ENCODE data around the gene OIP5.
A peak's percentile ranks its signal among the peaks of the same experiment; 100 is the strongest.
"Not testable (repeated sequence)": the region's sequence is repeated elsewhere in the genome, so short reads cannot be mapped to it uniquely, and the experiment has no call there.

The OIP5 gene

DNA sequence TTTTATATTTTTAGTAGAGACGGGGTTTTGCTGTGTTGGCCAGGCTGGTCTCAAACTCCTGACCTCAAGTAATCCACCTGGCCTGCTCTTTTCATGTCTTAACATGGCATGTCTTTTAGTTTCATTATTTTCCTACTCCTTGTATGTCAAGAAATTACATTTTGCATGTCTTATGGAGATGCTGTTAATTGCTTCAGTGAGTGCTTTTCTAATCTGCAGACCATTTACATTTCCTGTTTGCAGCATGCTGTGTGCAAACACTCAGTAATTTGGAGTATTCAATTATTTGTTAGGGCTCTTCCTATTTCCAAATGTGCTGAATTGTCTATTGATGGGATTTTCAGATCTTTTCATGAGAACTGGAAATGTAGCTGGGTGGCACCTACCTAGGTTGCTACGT is 31.3 kb downstream of the OIP5 start:
- not testable (repeated sequence) for DNase-seq

DNA sequence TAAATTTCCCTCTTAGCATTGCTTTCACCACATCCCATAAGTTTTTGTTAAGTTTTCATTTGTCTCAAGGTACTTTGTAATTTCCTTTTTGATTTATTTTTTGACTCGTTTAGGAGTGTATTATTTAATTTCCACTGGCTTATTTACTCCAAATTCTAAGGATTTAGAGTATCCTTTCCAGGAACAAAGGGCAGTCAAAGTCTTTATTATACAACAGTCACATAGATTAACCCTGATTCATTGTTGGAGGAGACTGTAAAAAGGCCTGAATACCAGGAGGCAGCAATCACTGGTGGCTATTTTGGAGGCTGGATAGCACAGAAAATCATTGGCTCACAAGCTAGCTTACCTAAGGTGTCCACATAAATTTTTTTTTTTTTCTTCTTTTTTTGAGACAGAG is 39.9 kb downstream of the OIP5 start:
- DNase-seq: no peak

DNA sequence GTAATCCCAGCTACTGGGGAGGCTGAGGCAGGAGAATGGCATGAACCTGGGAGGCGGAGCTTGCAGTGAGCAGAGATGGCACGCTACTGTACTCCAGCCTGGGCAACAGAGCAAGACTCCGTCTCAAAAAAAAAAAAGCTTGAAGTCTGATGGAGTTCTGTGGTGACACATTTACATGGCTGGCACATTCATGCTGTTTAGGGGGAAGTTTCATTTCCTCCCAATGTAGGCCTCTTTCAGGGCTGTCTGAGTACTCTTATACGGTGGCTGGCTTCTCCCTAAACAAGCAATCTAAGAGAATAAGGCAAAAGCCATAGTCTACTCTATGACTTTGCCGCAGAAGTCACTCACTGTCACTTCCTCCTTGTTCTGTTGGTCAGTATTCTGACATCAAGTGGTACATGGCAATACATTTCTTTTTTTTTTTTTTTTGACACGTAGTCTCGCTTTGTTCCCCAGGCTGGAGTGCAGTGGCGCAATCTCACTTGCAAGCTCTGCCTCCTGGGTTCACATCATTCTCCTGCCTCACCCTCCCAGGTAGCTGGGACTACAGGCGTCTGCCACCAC is 41.2 kb downstream of the OIP5 start:
- DNase-seq: peak; percentile 67 to 72

DNA sequence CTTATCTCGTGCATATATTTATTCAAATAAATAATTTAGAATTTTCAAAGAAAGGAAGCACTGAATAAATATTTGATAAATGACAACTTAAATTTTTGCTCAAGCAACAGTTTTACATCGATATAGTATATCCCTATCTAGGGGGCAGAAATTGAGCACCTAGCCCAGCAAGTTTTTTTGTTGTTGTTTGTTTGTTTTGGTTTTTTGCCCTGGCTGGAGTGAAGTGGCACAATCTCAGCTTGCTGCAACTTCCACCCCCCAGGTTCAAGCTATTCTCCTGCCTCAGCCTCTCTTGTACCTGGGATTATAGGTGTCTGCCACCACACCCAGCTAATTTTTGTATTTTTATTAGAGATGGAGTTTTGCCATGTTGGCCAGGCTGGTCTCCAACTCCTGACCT is 42.4 kb downstream of the OIP5 start:
- no peak for DNase-seq

DNA sequence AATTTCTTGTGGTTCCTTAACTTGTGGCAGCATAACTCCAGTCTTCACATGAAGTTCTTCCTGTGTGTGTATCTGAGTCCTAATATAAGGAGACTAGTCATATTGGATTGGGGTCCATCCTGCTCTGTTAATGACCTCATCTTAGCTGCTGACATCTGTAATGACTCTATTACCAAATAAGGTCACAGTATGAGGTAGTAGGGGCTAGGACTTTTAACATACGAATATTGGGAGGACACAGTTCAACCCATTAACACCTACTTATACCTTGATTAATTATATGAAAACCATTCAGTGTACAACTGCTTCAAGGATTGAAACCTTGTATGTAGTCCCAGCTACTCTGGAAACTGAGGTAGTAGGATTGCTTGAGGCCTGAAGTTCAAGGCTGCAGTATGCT is 43.9 kb downstream of the OIP5 start:
- DNase-seq: no peak

DNA sequence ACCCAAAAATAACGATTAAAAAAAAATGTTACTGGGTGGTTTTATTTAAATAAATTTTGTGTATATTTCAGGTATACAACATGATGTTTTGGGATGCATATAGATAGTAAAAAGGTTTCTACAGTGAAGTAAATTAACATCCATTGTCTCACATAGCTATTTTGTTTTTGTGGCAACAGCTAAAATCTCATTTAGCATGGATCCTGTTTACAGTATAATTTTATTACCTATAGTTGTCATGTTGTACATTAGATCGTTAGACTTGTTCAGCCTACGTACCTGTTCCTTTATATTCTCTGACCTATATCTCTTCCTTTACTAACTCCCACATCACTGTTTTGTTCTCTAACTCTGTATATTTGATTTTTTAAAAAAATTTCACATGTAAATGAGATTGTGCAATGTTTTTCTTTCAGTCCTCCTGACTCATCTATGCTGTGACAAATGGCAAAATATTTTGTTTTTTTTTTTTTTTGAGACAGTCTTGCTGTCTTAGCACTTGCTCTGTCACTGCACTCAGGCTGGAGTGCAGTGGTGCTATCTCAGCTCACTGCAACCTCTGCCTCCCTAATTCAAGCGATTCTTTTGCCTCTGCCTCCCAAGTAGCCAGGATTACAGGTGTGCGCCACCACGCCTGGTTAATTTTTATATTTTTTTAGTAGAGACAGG is 45.6 kb downstream of the OIP5 start:
- peak; percentile 61 to 72 for DNase-seq

DNA sequence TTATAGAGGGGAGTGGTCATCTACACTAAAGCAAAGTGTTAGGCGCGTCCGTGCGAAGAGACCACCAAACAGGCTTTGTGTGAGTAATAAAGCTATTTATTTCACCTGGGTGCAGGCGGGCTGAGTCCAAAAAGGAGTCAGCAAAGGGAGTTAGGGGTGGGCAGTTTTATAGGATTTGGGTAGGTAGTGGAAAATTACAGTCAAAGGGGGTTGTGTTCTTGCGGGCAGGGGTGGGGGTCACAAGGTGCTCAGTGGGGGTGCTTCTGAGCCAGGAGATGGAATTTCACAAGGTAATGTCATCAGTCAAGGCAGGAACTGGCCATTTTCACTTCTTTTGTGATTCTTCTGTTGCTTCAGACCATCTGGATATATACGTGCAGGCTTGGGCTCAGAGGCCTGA is 47.1 kb downstream of the OIP5 start:
- DNase-seq: no peak

DNA sequence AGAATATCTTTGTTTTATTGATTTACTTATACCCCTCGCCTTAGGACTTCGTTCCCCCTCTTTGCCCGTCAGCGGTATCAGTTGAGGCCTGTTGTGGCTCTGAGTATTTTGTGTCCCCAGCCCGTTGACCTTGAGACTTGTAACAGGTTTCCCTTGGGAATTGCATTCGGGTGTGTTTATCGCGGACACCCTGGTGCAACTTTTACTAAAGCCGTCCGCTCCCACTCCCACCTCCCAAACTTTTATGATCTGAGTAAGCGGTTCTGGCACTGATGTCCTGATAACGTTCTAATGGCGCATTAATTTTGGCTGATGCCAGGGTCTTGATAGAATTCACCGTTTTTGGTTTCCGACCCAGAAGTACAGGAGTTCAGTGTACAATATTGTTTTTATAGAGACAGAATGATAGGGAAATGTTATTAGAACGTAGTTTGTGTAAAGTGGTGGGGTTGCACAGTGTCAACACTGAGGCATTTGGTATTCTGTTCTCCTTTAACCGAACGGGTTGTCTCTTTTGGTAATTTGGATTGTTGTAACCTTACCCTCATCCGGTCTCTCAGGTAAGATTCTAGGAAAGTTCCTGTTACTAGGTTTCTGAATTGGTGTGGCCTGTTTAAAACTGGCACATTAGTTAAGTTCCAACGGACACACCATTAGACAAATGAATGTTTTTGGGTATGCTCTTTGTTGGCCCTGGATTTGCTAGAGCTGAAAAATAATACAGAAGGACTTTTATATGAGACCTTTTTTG is 47.8 kb downstream of the OIP5 start:
- peak in 1 of 2 donors; percentile 20 for DNase-seq

DNA sequence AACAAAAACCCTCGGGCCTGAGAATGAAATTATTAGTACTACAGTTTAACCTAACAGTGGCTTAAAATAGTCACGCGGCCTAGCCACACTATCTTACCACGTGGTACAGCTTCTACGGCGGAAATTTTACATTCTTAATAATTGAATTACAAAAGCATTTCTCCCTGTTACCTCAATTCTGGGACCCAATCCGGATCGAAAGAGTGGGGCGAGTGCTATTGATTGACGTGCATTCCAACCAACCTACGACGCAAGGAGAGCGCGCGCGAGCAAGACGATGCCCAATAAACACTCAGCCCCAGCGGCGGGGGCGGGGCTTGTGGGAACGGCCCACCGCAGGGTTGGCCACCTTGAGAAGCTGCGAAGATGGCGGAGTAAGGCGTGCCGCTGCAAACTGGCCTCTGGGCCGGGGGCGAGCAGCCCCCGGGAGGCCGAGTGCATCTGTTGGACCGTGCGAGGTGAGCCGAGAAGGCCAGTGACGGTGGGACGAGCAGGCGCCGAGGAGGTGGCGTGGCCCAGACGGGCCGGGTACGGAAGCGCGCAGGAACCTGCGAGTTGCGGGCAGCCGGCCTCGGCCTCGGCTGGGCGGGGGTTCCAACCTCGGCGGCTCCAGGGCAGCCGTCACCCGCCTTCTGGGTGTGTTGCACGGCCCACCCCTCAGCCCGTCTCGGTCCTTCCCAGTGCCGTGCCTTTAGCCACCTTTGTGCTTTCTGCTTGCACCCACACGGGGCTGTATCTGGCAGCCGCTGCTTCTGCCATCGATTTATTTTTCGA is 48.6 kb downstream of the OIP5 start:
- DNase-seq: peak; percentile 99

DNA sequence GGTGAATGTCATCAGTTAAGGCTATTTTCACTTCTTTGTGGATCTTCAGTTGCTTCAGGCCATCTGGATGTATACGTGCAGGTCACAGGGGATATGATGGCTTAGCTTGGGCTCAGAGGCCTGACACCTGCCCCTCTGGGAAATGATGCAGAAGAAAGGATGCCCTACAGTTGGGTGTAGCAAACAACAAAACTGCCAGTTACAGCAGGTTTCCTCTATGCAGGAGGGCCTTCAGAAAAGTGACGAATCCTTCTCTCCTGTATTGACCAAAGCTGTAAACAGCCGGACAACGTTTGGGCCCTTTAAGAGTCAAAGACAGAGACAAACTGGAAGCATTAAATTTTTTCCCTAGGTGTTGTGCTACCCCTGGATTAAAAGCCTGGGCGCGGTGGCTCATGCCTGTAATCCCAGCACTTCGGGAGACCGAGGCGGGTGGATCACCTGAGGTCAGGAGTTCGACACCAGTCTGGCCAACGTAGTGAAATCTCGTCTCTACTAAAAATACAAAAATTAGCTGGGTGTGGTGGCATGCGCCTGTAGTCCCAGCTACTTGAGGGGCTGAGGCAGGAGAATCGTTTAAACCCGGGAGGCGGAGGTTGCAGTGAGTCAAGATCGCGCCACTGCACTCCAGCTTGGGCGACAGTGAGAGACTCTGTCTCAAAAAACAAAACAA is 49.3 kb downstream of the OIP5 start:
- not testable (repeated sequence) for DNase-seq

DNA sequence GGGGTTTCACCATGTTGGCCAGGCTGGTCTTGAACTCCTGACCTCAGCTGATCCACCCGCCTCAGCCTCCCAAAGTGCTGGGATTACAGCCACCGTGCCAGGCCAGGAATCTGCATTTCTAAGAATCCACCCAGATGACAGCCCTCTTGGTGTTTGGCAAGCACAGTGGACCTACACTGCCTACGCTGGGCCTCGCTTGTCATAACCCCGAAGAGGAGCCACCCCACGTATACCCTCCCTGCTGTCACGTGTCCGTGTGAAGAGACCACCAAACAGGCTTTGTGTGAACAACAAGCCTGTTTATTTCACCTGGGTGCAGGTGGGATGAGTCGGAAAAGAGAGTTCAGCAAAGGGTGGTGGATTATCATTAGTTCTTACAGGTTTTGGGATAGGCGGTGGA is 50.0 kb downstream of the OIP5 start:
- DNase-seq: not testable (repeated sequence)

DNA sequence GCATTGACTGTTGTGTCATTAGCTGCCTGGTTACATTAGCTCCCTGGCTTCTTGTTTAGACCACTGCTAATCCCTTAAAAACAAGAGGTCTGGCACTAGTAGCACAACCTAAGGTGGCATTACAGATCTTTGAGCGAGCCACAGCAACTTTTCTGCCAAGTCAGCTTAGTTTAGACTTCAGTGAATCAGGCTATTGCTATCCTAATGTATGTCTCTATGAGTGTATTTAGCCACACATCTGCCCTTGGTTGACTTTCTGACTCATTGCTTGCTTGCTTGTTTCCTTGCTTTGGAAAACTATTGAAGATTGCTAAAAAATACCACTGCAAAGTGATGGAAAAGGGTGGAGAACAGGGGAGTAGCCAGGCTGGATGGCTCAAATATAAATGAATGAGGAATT is 51.2 kb downstream of the OIP5 start:
- DNase-seq: no peak

DNA sequence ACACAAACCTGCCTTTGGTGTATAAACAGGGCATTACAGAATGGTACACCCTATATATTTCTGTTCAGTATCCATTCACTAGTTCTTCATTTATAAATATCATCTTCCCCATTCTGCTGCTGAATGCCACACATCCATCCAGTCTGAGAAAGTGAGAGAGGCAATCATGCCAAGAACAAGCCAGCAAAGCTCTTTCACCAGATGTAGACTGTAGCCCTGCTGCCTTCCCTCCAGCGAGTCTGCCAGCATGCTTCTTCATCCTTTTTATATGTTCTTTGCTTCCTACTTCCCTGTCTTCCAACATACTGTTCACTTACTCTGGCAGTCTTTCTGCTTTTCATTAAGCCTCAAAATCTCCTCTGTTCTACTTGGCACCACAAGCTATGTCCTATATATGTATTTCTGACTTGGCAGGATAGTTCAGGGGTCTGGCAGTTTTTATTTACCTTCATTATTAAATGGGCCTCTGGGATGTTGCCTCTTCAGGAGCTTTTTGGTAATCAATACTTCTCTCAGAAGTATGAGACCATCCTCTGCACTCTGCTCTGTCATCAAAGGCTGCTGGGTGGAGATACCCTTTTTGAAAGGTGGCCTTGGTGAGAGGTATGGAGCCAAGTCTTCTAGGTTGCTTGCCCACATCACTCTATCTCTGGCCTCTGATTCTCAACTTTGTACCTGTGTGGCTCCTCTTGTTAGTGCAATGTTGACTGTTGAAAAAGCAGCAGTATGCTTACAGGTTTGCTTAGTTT is 52.7 kb downstream of the OIP5 start:
- DNase-seq: no peak

DNA sequence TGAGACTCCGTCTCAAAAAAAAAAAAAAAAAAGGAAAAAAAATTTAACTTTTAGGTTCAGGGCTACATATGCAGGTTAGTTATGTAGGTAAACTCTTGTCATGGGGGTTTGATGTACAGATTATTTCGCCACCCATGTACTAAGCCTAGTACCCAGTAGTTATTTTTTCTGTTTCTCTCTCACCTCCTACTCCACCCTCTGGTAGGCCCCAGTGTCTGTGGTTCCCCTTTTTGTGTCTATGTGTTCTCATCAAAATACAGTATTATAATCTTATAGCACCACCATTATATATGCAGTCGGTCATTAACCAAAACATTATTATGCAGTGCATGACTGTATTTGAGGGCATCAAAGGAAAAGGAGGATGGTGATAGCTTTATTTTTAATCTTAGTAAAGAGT is 54.1 kb downstream of the OIP5 start:
- DNase-seq: no peak

DNA sequence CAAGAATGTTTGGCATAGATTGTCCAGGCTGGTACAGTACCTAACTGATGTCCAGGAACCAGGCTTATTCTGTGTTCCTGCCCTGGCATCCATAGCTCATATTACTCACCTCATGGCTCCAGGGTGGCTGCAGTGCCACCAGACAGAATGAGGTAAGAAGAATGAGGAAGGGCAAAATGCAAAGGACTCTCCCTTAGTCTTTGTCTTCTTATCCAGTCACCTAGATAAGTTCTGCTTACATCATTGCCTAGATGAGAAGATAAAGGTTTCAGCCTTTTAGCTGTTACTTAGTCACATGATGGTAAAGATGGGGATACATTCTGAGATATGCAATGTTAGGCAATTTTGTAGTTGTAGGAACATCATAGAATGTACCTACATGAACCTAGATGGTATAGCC is 55.6 kb downstream of the OIP5 start:
- no peak for DNase-seq

DNA sequence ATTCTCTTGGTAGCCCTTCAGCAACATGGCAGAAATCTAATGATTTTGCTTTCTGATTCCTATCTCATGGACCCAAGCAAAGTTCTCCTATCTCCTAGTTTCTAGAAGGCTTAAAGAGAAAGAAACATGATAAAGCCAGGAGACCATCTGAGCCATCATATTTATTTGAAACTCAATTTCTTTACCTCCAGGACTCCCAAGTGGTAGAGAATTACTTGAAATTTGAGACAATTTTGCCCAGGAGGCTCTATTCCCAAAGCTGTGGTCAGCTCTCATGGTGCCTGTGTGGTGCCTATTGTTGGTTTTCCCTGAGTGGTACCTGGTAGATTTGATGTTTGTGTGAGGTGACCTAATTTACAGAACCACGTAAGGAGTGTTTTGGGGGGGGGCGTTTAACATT is 62.5 kb downstream of the OIP5 start:
- DNase-seq: no peak

DNA sequence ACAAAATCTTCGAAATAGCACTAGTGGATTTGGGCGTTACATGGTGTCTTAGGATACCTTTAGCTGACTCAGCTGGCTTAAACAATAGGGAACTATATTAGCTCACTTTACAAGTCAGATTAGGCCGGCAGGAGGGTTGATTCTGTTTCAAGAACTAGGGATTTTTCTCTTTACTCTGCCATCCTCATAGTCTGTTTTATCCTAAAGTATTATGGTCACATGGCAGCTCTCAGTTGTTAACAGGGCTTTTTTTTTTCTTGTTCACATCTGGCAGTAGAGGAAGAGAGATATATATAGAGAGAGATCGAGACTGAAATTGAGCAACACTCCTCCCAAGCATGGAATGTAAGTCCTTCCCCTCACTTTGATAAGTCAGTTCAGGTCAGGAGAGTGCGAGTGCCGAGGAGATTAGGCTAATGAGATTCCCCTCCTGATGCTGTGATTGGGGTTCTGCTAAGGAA is 68.5 kb downstream of the OIP5 start:
- peak; percentile 26 to 39 for DNase-seq

DNA sequence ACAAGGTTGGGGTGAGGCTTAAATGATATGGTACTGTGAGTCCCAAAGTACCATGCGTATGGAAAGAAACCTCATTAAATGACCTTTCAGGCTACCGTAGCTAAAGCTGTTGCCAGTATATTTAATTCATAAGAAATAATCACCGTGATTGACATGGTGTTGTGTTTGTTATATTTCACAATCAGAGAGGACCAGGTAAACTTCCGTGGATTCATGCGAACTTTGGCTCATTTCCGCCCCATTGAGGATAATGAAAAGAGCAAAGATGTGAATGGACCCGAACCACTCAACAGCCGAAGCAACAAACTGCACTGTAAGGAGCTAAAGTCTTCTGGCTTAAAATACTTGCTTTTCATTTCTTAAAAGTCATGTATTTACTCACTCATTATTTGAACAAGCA is 69.8 kb downstream of the OIP5 start:
- DNase-seq: no peak

DNA sequence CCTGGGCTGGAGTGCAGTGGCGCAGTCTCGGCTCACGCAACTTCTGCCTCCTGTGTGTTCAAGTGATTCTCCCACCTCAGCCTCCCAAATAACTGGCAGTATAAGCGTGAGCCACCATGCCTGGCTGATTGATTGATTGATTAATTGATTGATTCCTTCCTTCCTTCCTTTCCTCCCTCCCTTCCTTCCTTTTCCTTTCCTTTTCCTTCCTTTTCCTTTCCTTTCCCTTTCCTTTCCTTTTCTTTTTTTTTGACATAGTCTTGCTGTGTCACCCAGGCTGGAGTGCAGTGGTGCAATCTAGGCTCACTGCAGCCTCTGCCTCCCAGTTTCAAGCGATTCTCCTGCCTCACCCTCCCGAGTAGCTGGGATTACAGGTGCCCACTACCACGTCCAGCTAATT is 71.5 kb downstream of the OIP5 start:
- DNase-seq: not testable (repeated sequence)

DNA sequence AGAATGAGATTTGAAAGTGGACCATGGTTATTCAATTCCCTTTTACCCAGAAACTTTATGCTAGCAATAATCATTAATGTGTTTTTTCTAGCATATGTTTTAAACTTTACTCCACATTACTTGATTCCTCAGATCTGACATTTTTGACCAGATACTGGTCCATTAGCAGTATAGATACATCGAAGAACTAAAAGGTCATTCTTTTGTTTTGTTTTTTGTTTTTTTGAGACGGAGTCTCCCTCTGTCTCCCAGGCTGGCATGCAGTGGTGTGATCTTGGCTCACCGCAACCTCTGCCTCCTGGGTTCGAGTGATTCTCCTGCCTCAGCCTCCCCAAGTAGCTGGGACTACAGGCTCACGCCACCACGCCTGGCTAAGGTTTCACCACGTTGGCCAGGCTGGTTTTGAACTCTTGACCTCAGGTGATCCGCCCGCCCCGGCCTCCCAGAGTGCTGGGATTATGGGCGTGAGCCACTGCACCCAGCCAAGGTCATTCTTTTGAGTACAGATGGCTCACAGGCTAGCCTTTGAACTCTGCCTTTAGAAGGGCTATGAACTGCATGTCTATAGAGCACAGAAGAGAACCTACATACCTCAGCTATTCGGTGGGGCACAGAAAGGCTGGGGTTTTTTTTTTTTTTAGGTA is 72.7 kb downstream of the OIP5 start:
- no peak for DNase-seq
